Measurements from ENCODE around the gene GRN. TPM values are rescaled to one million over a fixed set of nuclear protein-coding genes. Genes with fewer than 3 reads are reported as not detected.

GRN gene
- total and polyA plus RNA-seq, 2 of the 13 experiments (the other 11 are each of a cell fraction or from before 2014, with no cell fraction given) = 86.6 to 143 TPM

DNA sequence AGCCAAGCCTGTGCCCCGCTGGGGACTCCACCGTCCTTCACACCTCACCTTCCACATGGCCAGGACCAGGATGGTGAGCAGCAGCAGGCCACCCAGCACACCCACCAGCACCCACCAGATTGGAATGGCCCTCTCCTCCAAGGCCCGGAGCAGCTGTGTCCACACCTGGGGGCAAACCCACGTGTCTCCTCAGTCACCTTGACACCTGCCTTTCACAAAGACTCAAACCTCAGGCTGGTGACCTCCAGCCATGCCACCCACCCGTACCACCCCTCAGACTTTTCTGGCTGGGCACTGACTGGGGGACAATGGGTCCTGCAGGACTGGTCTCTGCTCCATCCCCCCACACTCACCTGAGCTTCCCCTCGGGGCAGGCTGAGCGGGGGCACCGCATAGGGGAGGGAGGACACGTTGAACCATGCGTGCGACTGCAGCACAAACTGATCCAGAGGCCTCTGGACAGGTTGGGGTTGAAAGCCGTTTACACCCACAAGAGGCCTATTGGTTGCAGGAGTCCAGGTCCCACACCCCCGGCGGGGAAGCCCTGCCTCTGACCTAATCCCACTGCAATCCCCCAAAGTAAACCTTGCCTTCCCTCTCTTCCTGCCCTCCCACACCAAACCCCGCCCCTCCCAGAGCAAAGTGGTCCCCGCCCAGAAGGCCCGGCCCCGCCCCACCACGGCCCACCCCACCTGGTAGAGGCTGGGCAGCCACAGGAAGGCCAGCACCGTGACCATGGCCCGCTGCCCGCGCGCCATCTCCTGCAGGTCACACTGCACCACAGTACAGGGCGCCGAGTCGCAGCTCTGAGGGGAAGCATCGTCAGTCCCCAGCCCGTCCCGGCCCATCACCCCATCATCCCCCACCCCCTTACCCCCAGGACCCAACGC lies 29.4 kb downstream of the GRN start (continued):
- TF ChIP-seq, protein P1, sequence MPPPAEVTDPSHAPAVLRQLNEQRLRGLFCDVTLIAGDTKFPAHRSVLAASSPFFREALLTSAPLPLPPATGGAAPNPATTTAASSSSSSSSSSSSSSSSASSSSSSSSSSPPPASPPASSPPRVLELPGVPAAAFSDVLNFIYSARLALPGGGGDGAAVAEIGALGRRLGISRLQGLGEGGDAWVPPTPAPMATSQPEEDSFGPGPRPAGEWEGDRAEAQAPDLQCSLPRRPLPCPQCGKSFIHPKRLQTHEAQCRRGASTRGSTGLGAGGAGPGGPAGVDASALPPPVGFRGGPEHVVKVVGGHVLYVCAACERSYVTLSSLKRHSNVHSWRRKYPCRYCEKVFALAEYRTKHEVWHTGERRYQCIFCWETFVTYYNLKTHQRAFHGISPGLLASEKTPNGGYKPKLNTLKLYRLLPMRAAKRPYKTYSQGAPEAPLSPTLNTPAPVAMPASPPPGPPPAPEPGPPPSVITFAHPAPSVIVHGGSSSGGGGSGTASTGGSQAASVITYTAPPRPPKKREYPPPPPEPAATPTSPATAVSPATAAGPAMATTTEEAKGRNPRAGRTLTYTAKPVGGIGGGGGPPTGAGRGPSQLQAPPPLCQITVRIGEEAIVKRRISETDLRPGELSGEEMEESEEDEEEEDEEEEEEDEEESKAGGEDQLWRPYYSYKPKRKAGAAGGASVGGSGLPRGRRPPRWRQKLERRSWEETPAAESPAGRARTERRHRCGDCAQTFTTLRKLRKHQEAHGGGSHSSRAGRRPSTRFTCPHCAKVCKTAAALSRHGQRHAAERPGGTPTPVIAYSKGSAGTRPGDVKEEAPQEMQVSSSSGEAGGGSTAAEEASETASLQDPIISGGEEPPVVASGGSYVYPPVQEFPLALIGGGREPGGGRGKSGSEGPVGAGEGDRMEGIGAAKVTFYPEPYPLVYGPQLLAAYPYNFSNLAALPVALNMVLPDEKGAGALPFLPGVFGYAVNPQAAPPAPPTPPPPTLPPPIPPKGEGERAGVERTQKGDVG (CRISPR knock-in tag; IDR thresholded peaks at IDR 0.05; ENCODE audit: borderline replicate concordance) = 0 out of 2 replicates have a peak, but pooled peaks have one; percentile 13
- 0 out of 2 replicates have a peak, but pooled peaks have one; percentile 19 for TF ChIP-seq DNMT1 (CRISPR knock-in tag; IDR thresholded peaks at IDR 0.05)
- no peak for TF ChIP-seq ZSCAN22 (CRISPR knock-in tag; IDR thresholded peaks at IDR 0.05)
- TF ChIP-seq HNF4A (CRISPR knock-in tag; IDR thresholded peaks at IDR 0.05) = no peak
- no peak for TF ChIP-seq ZNF773 (CRISPR knock-in tag; IDR thresholded peaks at IDR 0.05; ENCODE audit: borderline replicate concordance)
- TF ChIP-seq ZNF205 (CRISPR knock-in tag; IDR thresholded peaks at IDR 0.05) = no peak
- no peak for TF ChIP-seq ZNF225 (CRISPR knock-in tag; IDR thresholded peaks at IDR 0.05)
- TF ChIP-seq, protein P2, sequence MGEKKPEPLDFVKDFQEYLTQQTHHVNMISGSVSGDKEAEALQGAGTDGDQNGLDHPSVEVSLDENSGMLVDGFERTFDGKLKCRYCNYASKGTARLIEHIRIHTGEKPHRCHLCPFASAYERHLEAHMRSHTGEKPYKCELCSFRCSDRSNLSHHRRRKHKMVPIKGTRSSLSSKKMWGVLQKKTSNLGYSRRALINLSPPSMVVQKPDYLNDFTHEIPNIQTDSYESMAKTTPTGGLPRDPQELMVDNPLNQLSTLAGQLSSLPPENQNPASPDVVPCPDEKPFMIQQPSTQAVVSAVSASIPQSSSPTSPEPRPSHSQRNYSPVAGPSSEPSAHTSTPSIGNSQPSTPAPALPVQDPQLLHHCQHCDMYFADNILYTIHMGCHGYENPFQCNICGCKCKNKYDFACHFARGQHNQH (CRISPR knock-in tag; IDR thresholded peaks at IDR 0.05) = peak; percentile 19; the same call in 1 of the 2 replicates
- TF ChIP-seq, protein P3, sequence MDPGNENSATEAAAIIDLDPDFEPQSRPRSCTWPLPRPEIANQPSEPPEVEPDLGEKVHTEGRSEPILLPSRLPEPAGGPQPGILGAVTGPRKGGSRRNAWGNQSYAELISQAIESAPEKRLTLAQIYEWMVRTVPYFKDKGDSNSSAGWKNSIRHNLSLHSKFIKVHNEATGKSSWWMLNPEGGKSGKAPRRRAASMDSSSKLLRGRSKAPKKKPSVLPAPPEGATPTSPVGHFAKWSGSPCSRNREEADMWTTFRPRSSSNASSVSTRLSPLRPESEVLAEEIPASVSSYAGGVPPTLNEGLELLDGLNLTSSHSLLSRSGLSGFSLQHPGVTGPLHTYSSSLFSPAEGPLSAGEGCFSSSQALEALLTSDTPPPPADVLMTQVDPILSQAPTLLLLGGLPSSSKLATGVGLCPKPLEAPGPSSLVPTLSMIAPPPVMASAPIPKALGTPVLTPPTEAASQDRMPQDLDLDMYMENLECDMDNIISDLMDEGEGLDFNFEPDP (CRISPR knock-in tag; conservative IDR thresholded peaks at IDR 0.05) = no peak
- TF ChIP-seq, protein P4, sequence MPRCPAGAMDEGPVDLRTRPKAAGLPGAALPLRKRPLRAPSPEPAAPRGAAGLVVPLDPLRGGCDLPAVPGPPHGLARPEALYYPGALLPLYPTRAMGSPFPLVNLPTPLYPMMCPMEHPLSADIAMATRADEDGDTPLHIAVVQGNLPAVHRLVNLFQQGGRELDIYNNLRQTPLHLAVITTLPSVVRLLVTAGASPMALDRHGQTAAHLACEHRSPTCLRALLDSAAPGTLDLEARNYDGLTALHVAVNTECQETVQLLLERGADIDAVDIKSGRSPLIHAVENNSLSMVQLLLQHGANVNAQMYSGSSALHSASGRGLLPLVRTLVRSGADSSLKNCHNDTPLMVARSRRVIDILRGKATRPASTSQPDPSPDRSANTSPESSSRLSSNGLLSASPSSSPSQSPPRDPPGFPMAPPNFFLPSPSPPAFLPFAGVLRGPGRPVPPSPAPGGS (CRISPR knock-in tag; IDR thresholded peaks at IDR 0.05) = 0 out of 2 replicates have a peak, but pooled peaks have one; percentile 57
- no peak for TF ChIP-seq SRF (IDR thresholded peaks at IDR 0.05; ENCODE audit: low read depth, low read length)
- TF ChIP-seq, protein P5, sequence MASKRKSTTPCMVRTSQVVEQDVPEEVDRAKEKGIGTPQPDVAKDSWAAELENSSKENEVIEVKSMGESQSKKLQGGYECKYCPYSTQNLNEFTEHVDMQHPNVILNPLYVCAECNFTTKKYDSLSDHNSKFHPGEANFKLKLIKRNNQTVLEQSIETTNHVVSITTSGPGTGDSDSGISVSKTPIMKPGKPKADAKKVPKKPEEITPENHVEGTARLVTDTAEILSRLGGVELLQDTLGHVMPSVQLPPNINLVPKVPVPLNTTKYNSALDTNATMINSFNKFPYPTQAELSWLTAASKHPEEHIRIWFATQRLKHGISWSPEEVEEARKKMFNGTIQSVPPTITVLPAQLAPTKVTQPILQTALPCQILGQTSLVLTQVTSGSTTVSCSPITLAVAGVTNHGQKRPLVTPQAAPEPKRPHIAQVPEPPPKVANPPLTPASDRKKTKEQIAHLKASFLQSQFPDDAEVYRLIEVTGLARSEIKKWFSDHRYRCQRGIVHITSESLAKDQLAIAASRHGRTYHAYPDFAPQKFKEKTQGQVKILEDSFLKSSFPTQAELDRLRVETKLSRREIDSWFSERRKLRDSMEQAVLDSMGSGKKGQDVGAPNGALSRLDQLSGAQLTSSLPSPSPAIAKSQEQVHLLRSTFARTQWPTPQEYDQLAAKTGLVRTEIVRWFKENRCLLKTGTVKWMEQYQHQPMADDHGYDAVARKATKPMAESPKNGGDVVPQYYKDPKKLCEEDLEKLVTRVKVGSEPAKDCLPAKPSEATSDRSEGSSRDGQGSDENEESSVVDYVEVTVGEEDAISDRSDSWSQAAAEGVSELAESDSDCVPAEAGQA (IDR thresholded peaks at IDR 0.05; ENCODE audit: low read depth) = no peak
- TF ChIP-seq, protein P5 (CRISPR knock-in tag; IDR thresholded peaks at IDR 0.05; ENCODE audit: borderline replicate concordance) = no peak
